ENCODE results near the gene TARM1.

Gene TARM1

DNA sequence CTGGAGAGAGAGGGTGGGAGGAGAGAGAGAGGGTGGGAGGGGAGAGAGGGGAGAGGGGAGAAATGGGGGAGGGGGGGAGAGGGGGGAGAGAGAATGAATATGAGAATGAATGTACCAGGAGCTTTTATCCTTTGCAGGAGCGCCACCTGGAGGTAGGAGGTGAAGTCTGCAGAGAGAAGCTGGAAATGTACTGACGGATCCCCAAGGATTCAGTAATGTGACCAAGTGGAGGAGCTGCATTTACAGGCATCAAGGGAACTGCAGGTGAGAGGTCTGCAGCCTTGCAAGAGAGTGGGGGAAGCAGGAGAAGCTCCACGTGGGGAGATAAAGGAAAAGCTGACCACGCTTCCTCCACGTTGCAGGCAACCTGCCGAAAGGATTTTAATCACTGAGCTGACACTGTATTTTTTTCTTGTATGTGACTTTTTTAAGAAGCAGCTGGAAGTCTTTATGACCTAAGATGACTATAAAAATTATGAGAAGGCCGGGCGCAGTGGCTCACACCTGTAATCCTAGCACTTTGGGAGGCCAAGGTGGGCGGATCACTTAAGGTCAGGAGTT is 51.2 kb downstream of the TARM1 start:
- no peak for DNase-seq

DNA sequence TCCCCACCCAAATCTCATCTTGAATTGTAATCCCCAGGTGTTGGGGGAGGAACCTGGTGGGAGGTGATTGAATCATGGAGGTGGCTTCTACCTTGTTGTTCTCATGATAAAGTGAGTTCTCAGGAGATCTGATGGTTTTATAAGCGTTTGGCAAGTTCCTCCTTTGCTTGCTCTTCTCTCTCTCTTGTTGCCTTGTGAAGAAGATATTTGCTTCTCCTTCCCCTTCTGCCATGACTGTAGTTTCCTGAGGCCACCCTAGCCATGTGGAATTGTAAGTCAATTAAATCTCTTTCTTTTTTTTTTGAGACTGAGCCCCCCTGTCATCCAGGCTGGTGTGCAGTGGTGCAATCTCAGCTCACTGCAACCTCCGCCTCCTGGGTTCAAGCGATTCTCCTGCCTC is 51.9 kb downstream of the TARM1 start:
- no peak for DNase-seq

DNA sequence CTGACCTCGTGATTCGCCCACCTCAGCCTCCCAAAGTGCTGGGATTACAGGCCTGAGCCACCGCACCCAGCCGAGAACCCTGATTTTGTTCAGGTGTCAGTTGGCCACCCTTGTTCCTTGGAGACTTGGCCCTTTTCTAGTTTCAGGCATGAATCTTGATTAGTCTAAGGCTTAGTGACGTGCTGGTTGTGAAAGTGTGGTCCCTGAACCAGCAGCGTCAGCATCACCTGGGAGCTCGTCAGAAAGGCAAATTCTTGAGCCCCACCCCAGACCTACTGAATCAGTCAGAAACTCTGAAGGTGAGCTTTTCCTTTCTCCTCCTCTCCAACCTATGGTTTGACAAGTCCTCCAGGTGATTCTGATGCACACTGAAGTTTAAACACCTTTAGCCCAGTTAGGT is 54.5 kb downstream of the TARM1 start:
- DNase-seq: no peak

DNA sequence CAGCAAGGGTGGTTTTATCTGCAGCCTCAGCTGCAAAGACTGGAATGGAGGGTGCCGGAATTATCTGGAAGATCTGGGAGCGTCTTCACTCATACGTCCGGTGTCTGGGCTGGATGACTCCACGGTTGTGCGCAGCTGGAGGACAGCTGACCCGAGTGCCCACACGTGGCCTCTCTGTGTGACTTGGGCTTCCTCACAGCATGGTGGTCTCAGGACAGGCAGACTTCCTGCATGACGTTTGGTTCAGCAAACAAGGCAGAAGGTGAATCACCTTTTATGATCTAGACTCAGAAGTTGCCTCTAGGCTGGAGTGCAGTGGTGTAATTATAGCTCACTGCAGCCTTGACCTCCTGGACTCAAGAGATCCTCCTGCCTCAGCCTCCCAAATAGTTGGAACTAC is 56.5 kb downstream of the TARM1 start:
- no peak for DNase-seq

DNA sequence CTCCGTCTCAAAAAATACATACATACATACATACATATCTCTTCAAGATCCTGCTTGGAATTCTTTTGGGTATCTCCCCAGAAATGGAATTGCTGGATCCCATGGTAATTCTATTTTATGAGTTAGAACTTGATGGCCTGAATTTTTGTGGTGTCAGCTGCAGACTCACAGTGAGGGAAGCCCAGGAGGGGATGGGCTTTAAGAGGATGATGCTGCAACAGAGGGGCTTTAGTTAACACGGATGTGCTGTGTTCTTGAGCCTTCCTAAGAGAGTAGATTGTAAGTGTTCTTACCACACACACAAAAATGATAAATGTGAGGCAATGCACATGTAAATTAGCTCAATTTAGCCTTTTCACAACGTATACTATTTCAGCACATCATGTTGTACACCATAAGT is 58.0 kb downstream of the TARM1 start:
- no peak for DNase-seq

DNA sequence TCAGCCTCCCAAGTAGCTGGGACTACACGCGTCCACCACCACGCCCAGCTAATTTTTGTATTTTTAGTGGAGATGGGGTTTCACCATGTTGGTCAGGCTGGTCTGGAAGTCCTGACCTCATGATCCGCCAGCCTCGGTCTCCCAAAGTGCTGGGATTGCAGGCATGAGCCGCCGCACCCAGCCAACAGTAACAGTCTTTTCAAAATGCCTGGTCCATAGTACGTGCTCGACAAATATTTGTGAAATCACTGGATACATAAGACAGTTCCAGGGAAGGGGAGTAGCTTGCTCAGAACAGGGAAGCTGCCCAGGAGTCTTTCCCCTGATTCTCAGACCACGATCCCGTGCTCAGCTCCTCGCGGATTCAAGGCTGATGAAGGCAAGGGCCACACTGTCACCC is 59.2 kb downstream of the TARM1 start:
- DNase-seq: no peak

DNA sequence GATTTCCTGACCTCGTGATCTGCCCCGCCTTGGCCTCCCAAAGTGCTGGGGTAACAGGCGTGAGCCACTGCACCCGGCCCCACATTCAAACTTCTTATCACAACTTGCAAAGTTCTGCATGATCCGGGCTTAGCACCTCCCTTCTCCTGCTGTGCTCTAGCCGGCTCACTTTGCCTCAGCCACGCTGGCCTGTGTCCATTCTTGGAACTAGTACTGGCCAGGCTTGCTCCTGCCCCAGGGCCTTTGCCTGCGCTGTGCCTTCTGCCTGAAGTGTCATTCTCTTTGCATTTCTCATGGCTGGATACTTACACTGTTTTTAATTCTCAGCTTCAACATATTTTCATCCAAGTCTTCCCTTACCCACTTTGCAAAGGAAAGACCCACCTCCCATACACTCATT is 59.8 kb downstream of the TARM1 start:
- DNase-seq: no peak

Data from right hindlimb (tissue), 1 donor.